ENCODE data around the gene RHPN2.
"Not testable (repeated sequence)": the region's sequence is repeated elsewhere in the genome, so short reads cannot be mapped to it uniquely, and the experiment has no call there.

Gene RHPN2

GRCh38 chr19:33000510-33000909 is 64.2 kb downstream of the RHPN2 start:
- Histone ChIP-seq H3K9ac (ENCODE audit: low read depth, low read length, poor library complexity, severe bottlenecking) (no peak overlapping the region), H3F3A (ENCODE audit: low read depth) (no peaks in the 10 kb centered on the region), H3K79me2 (ENCODE audit: insufficient read depth, low read length) (no peaks in the 10 kb centered on the region), H4K20me1 (ENCODE audit: insufficient read depth, low read length, poor library complexity, severe bottlenecking) (no peaks in the 10 kb centered on the region), H3K4me2 (ENCODE audit: low read depth, low read length, poor library complexity, severe bottlenecking) (no peak overlapping the region), H3K9me3 (ENCODE audit: insufficient read depth, low read depth, low read length) (no peaks in the 10 kb centered on the region), H3K9me2 (replicated peaks; ENCODE audit: low read depth, low read length) (no peaks in the 10 kb centered on the region), H3K4me3 (ENCODE audit: low read length, poor library complexity, severe bottlenecking) (no peak overlapping the region), H3K4me1 (ENCODE audit: insufficient read depth, low read length, poor library complexity, severe bottlenecking) (peaks cover 4% of the 10 kb centered on the region), H3K36me3 (ENCODE audit: insufficient read depth, low read length) (no peaks in the 10 kb centered on the region), H3K27me3 (ENCODE audit: insufficient read depth, low read length, poor library complexity, severe bottlenecking) (no peaks in the 10 kb centered on the region), H2AFZ (ENCODE audit: low read length) (no peak overlapping the region)
- no peak for TF ChIP-seq EZH2phosphoT487 (IDR thresholded peaks at IDR 0.05; ENCODE audit: borderline replicate concordance)
- TF ChIP-seq, protein P1, sequence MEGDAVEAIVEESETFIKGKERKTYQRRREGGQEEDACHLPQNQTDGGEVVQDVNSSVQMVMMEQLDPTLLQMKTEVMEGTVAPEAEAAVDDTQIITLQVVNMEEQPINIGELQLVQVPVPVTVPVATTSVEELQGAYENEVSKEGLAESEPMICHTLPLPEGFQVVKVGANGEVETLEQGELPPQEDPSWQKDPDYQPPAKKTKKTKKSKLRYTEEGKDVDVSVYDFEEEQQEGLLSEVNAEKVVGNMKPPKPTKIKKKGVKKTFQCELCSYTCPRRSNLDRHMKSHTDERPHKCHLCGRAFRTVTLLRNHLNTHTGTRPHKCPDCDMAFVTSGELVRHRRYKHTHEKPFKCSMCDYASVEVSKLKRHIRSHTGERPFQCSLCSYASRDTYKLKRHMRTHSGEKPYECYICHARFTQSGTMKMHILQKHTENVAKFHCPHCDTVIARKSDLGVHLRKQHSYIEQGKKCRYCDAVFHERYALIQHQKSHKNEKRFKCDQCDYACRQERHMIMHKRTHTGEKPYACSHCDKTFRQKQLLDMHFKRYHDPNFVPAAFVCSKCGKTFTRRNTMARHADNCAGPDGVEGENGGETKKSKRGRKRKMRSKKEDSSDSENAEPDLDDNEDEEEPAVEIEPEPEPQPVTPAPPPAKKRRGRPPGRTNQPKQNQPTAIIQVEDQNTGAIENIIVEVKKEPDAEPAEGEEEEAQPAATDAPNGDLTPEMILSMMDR (conservative IDR thresholded peaks at IDR 0.05; ENCODE audit: low read length): no peak

GRCh38 chr19:32998722-32999121 is 66.0 kb downstream of the RHPN2 start:
- no peaks in the 10 kb centered on the region for H3K9me2 ChIP-seq (replicated peaks; ENCODE audit: low read depth, low read length)
- H3K4me1 ChIP-seq (ENCODE audit: insufficient read depth, low read length, poor library complexity, severe bottlenecking): peaks cover 4% of the 10 kb centered on the region
- H4K20me1 ChIP-seq (ENCODE audit: insufficient read depth, low read length, poor library complexity, severe bottlenecking): no peaks in the 10 kb centered on the region
- no peaks in the 10 kb centered on the region for H3K9me3 ChIP-seq (ENCODE audit: insufficient read depth, low read depth, low read length)
- no peaks in the 10 kb centered on the region for H3K36me3 ChIP-seq (ENCODE audit: insufficient read depth, low read length)
- H3K4me3 ChIP-seq (ENCODE audit: low read length, poor library complexity, severe bottlenecking): no peak overlapping the region
- no peak overlapping the region for H3K9ac ChIP-seq (ENCODE audit: low read depth, low read length, poor library complexity, severe bottlenecking)
- H3K79me2 ChIP-seq (ENCODE audit: insufficient read depth, low read length): no peaks in the 10 kb centered on the region
- H3F3A ChIP-seq (ENCODE audit: low read depth): no peaks in the 10 kb centered on the region
- no peak overlapping the region for H3K4me2 ChIP-seq (ENCODE audit: low read depth, low read length, poor library complexity, severe bottlenecking)
- no peaks in the 10 kb centered on the region for H3K27me3 ChIP-seq (ENCODE audit: insufficient read depth, low read length, poor library complexity, severe bottlenecking)
- TF ChIP-seq, protein P1 (conservative IDR thresholded peaks at IDR 0.05; ENCODE audit: low read length): no peak
- TF ChIP-seq EZH2phosphoT487 (IDR thresholded peaks at IDR 0.05; ENCODE audit: borderline replicate concordance): no peak
- H2AFZ ChIP-seq (ENCODE audit: low read length): no peak overlapping the region

DNA sequence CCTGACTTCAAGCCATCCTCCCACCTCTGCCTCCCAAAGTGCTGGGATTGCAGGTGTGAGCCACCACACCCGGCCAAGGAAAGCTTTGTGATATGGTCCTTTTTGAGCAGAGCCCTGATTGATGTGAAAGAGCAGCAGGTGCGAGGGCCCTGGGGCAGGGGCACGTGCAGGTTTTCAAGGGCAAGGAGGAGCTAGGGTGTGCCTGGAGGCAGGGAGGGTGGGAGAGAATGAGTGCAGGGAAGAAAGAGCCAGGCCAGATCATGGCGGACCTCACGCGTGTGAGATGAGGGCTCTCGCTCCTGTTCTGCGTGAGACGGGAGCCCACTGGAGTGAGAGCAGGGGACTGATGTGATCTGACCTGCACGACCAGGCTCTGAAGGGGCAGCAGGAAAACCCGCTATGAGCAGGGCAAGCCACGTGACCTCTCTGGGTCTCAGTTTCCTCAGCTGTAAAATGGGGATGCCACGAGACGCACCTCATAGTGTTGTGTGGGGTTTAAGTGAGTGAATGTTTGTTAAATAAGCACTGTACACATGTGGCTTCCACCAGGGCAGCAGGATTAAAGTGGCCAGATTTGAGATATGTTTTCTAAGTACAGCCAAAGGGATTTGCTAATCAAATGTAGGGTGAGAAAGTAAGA is 66.9 kb downstream of the RHPN2 start:
- H3K4me1 ChIP-seq (ENCODE audit: insufficient read depth, low read length, poor library complexity, severe bottlenecking): peaks cover 4% of the 10 kb centered on the region

DNA sequence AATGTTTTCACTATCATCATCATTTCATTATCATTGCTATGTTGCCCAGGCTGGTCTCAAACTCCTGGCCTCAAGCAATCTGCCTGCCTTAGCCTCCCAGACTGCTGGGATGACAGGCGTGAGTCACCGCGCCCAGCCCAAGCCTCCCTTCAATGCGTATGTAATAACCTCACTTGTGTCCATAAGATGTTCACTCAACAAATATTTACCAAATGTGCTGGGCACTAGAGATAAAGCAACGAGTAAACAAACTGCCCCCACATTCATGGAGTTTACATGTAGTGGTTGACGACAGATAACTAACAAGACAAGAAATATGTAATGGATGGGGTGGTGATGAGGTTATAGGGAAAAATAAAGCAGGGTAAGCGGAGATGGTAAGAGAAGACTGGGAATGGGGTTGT is 67.6 kb downstream of the RHPN2 start:
- H3K9me3 ChIP-seq (ENCODE audit: insufficient read depth, low read depth, low read length); H3K27me3 ChIP-seq (ENCODE audit: insufficient read depth, low read length, poor library complexity, severe bottlenecking); H3K79me2 ChIP-seq (ENCODE audit: insufficient read depth, low read length); H2AFZ ChIP-seq (ENCODE audit: low read length); H3K9ac ChIP-seq (ENCODE audit: low read depth, low read length, poor library complexity, severe bottlenecking); H3K36me3 ChIP-seq (ENCODE audit: insufficient read depth, low read length); H3K9me2 ChIP-seq (replicated peaks; ENCODE audit: low read depth, low read length); H3K4me3 ChIP-seq (ENCODE audit: low read length, poor library complexity, severe bottlenecking); H4K20me1 ChIP-seq (ENCODE audit: insufficient read depth, low read length, poor library complexity, severe bottlenecking); H3F3A ChIP-seq (ENCODE audit: low read depth); H3K4me1 ChIP-seq (ENCODE audit: insufficient read depth, low read length, poor library complexity, severe bottlenecking); H3K4me2 ChIP-seq (ENCODE audit: low read depth, low read length, poor library complexity, severe bottlenecking): not testable (repeated sequence)

More for the DNA sequence above, 66.9 kb downstream of the RHPN2 start:
- Histone ChIP-seq H3K9me3 (ENCODE audit: insufficient read depth, low read depth, low read length) (no peaks in the 10 kb centered on the region), H3K4me3 (ENCODE audit: low read length, poor library complexity, severe bottlenecking) (no peak overlapping the region), H3K4me2 (ENCODE audit: low read depth, low read length, poor library complexity, severe bottlenecking) (no peak overlapping the region), H4K20me1 (ENCODE audit: insufficient read depth, low read length, poor library complexity, severe bottlenecking) (no peaks in the 10 kb centered on the region), H3K27me3 (ENCODE audit: insufficient read depth, low read length, poor library complexity, severe bottlenecking) (no peaks in the 10 kb centered on the region), H3K36me3 (ENCODE audit: insufficient read depth, low read length) (no peaks in the 10 kb centered on the region), H3F3A (ENCODE audit: low read depth) (no peaks in the 10 kb centered on the region), H3K79me2 (ENCODE audit: insufficient read depth, low read length) (no peaks in the 10 kb centered on the region), H3K9ac (ENCODE audit: low read depth, low read length, poor library complexity, severe bottlenecking) (no peak overlapping the region), H3K9me2 (replicated peaks; ENCODE audit: low read depth, low read length) (no peaks in the 10 kb centered on the region), H2AFZ (ENCODE audit: low read length) (no peak overlapping the region)
- TF ChIP-seq EZH2phosphoT487 (IDR thresholded peaks at IDR 0.05; ENCODE audit: borderline replicate concordance): no peak
- TF ChIP-seq, protein P1 (conservative IDR thresholded peaks at IDR 0.05; ENCODE audit: low read length): no peak

DNA sequence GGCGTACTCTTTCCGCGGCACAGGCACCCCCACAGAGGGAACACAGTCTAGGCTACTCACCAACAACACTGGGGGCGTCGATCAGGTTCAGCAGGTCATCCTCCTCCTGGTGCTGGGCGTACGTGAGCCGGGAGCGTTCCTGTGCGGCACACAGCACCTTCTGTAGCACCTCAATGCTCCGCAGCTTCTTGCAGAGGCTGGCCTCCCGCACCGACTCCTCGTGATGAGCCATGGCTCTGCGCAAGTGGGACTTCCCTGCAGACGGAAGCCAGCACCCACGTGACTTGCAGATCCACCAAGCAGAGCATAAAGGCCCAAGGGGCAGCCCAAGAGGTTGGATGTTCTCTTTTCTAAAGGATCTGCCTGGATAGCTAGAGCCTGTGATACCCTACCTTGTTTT is 68.7 kb downstream of the RHPN2 start:
- not testable (repeated sequence) for H3K79me2 ChIP-seq (ENCODE audit: insufficient read depth, low read length); H3K9me3 ChIP-seq (ENCODE audit: insufficient read depth, low read depth, low read length); H3K9me2 ChIP-seq (replicated peaks; ENCODE audit: low read depth, low read length); H3K9ac ChIP-seq (ENCODE audit: low read depth, low read length, poor library complexity, severe bottlenecking); H3K27me3 ChIP-seq (ENCODE audit: insufficient read depth, low read length, poor library complexity, severe bottlenecking); H3F3A ChIP-seq (ENCODE audit: low read depth); H3K4me3 ChIP-seq (ENCODE audit: low read length, poor library complexity, severe bottlenecking); H2AFZ ChIP-seq (ENCODE audit: low read length); H3K36me3 ChIP-seq (ENCODE audit: insufficient read depth, low read length); H4K20me1 ChIP-seq (ENCODE audit: insufficient read depth, low read length, poor library complexity, severe bottlenecking); H3K4me1 ChIP-seq (ENCODE audit: insufficient read depth, low read length, poor library complexity, severe bottlenecking); H3K4me2 ChIP-seq (ENCODE audit: low read depth, low read length, poor library complexity, severe bottlenecking)

Measured in Loucy (cell line).